Activated T-cell treated with anti-CD3 and anti-CD28 coated beads, Interleukin-2, amount 50 U/mL, for 1 hour (primary cell): ENCODE results near the gene HECA.
"Not testable (repeated sequence)": the region's sequence is repeated elsewhere in the genome, so short reads cannot be mapped to it uniquely, and the experiment has no call there.

Experiments used
- DNase-seq: peaks from one replicate; pipeline ENCODE4 v3.0.0-alpha.2; 2020

The HECA gene

GRCh38 chr6:139134817-139135577 lies at the start of gene HECA:
TSS of gene HECA (plus strand) at chr6:139135080. CDS start at chr6:139135397, 317 bp downstream.
- DNase-seq: peak; percentile 100

- DNase-seq: no peak
Measured at GRCh38 chr6:139091826-139092225, 43.1 kb upstream of the HECA start.

GRCh38 chr6:139099984-139100383 lies 34.9 kb upstream of the HECA start:
- no peak for DNase-seq

GRCh38 chr6:139107051-139107450 lies 27.8 kb upstream of the HECA start:
- DNase-seq: no peak

- DNase-seq: no peak
Measured at GRCh38 chr6:139108378-139108777, 26.5 kb upstream of the HECA start.

- no peak for DNase-seq
Measured at GRCh38 chr6:139109558-139109957, 25.3 kb upstream of the HECA start.

- DNase-seq: no peak
Measured at GRCh38 chr6:139112146-139112545, 22.7 kb upstream of the HECA start.

- no peak for DNase-seq
Measured at GRCh38 chr6:139112561-139112960, 22.3 kb upstream of the HECA start.

GRCh38 chr6:139114746-139115145 lies 20.1 kb upstream of the HECA start:
- no peak for DNase-seq

GRCh38 chr6:139115989-139116758 lies 18.7 kb upstream of the HECA start:
- DNase-seq: no peak

GRCh38 chr6:139117734-139118133 lies 17.1 kb upstream of the HECA start:
- no peak for DNase-seq

GRCh38 chr6:139119552-139119951 lies 15.3 kb upstream of the HECA start:
- DNase-seq: no peak

GRCh38 chr6:139122823-139123222 lies 12.1 kb upstream of the HECA start:
- DNase-seq: not testable (repeated sequence)

- peak; percentile 70 for DNase-seq
Measured at GRCh38 chr6:139124887-139125672, 9.8 kb upstream of the HECA start.

- DNase-seq: no peak
Measured at GRCh38 chr6:139126255-139126654, 8.6 kb upstream of the HECA start.

GRCh38 chr6:139126931-139127330 lies 7.9 kb upstream of the HECA start:
- DNase-seq: no peak

- DNase-seq: no peak
Measured at GRCh38 chr6:139129284-139129683, 5.6 kb upstream of the HECA start.

GRCh38 chr6:139131736-139132280 lies 3.1 kb upstream of the HECA start:
- DNase-seq: no peak

GRCh38 chr6:139133262-139134063 lies 1.4 kb upstream of the HECA start:
- no peak for DNase-seq

- DNase-seq: no peak
Measured at GRCh38 chr6:139134064-139134395, 850 bp upstream of the HECA start.

- peak; percentile 64 for DNase-seq
Measured at GRCh38 chr6:139135578-139136545, 982 bp downstream of the HECA start.
